ENCODE results near the gene SORCS1.

The SORCS1 gene

DNA sequence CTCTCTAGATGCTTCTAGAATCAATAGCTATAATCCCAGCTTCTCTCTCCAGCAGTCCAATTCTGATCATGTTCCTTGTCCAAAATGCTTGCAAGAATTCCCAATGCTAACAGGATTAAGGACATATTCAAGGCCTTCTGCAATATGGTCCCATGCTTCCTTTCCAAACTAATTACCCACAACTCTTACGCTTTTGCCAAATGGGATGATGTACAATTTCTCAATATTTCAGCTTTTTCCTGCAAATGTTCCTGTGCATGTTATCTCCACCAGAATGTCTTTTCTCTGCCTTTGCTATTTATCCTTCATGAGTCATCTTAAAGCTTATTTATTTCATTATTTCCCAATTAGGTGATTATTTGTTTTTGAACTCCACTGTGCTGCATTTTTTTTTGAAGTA lies 556.4 kb downstream of the SORCS1 start:
- H3K4me3 ChIP-seq (ENCODE audit: low read depth in 1 of 2, low read length in 2 of 2), result no peak overlapping the region
- no peaks in the 10 kb centered on the region for H3K9me3 ChIP-seq (ENCODE audit: control insufficient read depth in 1 of 2, low read length in 2 of 2)
- H3K36me3 ChIP-seq (ENCODE audit: control insufficient read depth in 1 of 2, insufficient read depth in 2 of 2, low read length in 2 of 2), result no peaks in the 10 kb centered on the region
- no peak overlapping the region for H3K9ac ChIP-seq (ENCODE audit: low read depth in 1 of 2, low read length in 2 of 2)
- H3K27ac ChIP-seq (ENCODE audit: low read depth, low read length), result no peak overlapping the region
- H3K27me3 ChIP-seq (ENCODE audit: control insufficient read depth in 1 of 2, insufficient read depth in 2 of 2, low read length in 2 of 2), result no peaks in the 10 kb centered on the region
- H3K4me1 ChIP-seq (ENCODE audit: control insufficient read depth in 1 of 2, insufficient read depth in 2 of 2, low read length in 2 of 2), result no peaks in the 10 kb centered on the region

DNA sequence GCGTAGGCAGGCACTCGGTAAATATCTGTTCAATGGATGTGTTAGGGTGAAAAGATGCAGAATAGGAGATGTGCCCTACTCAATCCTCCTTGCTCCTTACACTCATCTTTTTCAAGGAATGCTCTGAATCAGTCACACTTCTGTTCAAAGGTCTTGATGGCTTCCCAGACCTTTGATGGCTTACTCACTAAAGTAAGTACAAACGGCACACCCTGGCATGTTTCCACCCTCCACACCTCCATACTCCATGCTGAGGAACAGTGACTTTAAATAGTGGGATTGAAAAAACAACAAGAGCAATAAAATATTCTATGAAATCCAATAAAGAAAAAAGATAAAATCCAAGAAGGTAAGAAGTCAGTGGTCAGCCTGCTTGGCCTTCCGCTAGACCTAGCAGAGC lies 569.2 kb downstream of the SORCS1 start:
- H3K27me3 ChIP-seq (ENCODE audit: control insufficient read depth in 1 of 2, insufficient read depth in 2 of 2, low read length in 2 of 2), result no peaks in the 10 kb centered on the region
- no peak overlapping the region for H3K27ac ChIP-seq (ENCODE audit: low read depth, low read length)
- H3K9ac ChIP-seq (ENCODE audit: low read depth in 1 of 2, low read length in 2 of 2), result no peak overlapping the region
- no peak overlapping the region for H3K4me3 ChIP-seq (ENCODE audit: low read depth in 1 of 2, low read length in 2 of 2)
- no peaks in the 10 kb centered on the region for H3K36me3 ChIP-seq (ENCODE audit: control insufficient read depth in 1 of 2, insufficient read depth in 2 of 2, low read length in 2 of 2)
- no peaks in the 10 kb centered on the region for H3K4me1 ChIP-seq (ENCODE audit: control insufficient read depth in 1 of 2, insufficient read depth in 2 of 2, low read length in 2 of 2)
- H3K9me3 ChIP-seq (ENCODE audit: control insufficient read depth in 1 of 2, low read length in 2 of 2), result no peaks in the 10 kb centered on the region

DNA sequence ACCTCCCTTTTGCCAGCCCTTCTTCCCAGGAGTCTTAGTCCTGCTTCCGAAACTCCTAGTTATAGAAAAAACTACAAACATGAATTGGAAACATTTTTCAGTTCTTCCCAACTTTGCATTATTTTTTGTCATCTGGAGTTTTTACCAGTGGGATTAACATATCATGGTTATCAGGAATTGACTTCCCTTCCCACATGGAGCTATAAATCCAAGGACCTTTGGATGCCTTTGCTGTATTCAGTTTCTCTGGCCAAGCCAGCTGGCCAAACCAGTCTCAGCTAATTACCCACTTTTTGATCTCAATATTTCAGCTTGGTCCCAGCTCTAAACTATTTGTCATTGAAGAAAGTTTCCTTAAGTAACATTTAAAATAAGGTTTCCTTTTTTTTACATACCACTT lies 570.6 kb downstream of the SORCS1 start:
- H3K27ac ChIP-seq (ENCODE audit: low read depth, low read length), result no peak overlapping the region
- no peak overlapping the region for H3K9ac ChIP-seq (ENCODE audit: low read depth in 1 of 2, low read length in 2 of 2)
- H3K36me3 ChIP-seq (ENCODE audit: control insufficient read depth in 1 of 2, insufficient read depth in 2 of 2, low read length in 2 of 2), result no peaks in the 10 kb centered on the region
- H3K27me3 ChIP-seq (ENCODE audit: control insufficient read depth in 1 of 2, insufficient read depth in 2 of 2, low read length in 2 of 2), result no peaks in the 10 kb centered on the region
- H3K4me1 ChIP-seq (ENCODE audit: control insufficient read depth in 1 of 2, insufficient read depth in 2 of 2, low read length in 2 of 2), result no peaks in the 10 kb centered on the region
- no peak overlapping the region for H3K4me3 ChIP-seq (ENCODE audit: low read depth in 1 of 2, low read length in 2 of 2)
- H3K9me3 ChIP-seq (ENCODE audit: control insufficient read depth in 1 of 2, low read length in 2 of 2), result no peaks in the 10 kb centered on the region

DNA sequence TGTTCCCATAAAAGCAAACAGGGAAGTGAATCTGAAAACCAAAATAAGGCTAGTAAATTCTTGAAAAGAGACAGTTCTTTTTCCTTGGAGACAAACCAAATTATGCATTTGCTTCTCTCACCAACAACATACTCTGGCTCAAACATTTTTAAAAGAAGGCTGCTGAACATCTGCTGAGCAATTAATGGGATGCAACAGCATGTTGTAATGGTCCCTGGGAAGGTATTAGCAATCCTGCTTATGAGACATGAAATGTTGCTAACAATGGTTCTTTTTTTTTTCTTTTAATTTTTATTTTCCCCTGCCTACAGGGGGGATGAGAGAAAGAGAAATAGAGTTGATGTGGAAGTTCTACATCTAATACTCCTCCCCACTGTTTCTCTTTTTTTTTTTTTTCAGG lies 572.1 kb downstream of the SORCS1 start:
- Histone ChIP-seq H3K4me3 (ENCODE audit: low read depth in 1 of 2, low read length in 2 of 2) (no peak overlapping the region), H3K9me3 (ENCODE audit: control insufficient read depth in 1 of 2, low read length in 2 of 2) (no peaks in the 10 kb centered on the region), H3K36me3 (ENCODE audit: control insufficient read depth in 1 of 2, insufficient read depth in 2 of 2, low read length in 2 of 2) (no peaks in the 10 kb centered on the region), H3K27me3 (ENCODE audit: control insufficient read depth in 1 of 2, insufficient read depth in 2 of 2, low read length in 2 of 2) (no peaks in the 10 kb centered on the region), H3K4me1 (ENCODE audit: control insufficient read depth in 1 of 2, insufficient read depth in 2 of 2, low read length in 2 of 2) (no peaks in the 10 kb centered on the region), H3K27ac (ENCODE audit: low read depth, low read length) (no peak overlapping the region), H3K9ac (ENCODE audit: low read depth in 1 of 2, low read length in 2 of 2) (no peak overlapping the region)

DNA sequence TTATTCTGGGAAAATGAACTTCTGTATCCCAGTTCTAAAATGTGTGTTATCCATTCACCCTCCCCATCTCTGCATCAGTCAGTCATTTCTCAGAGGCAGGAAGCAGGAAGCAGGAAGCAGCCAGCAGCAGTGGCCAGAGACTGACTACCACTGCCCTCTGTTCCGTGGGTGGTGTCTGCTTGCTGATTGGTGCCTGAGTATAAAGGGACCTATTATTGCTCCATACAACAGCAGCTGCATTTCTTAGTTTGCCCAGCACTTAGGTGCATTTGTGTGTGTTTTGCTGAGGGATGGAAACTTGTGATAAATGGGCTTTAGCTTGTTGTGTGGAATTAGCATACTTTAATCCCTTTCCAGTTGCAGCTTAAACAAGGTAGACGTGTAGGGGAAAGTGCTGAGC lies 582.2 kb downstream of the SORCS1 start:
- no peak overlapping the region for H3K9ac ChIP-seq (ENCODE audit: low read depth in 1 of 2, low read length in 2 of 2)
- no peak overlapping the region for H3K27ac ChIP-seq (ENCODE audit: low read depth, low read length)
- no peaks in the 10 kb centered on the region for H3K27me3 ChIP-seq (ENCODE audit: control insufficient read depth in 1 of 2, insufficient read depth in 2 of 2, low read length in 2 of 2)
- H3K4me1 ChIP-seq (ENCODE audit: control insufficient read depth in 1 of 2, insufficient read depth in 2 of 2, low read length in 2 of 2), result no peaks in the 10 kb centered on the region
- no peak overlapping the region for H3K4me3 ChIP-seq (ENCODE audit: low read depth in 1 of 2, low read length in 2 of 2)
- no peaks in the 10 kb centered on the region for H3K9me3 ChIP-seq (ENCODE audit: control insufficient read depth in 1 of 2, low read length in 2 of 2)
- no peaks in the 10 kb centered on the region for H3K36me3 ChIP-seq (ENCODE audit: control insufficient read depth in 1 of 2, insufficient read depth in 2 of 2, low read length in 2 of 2)

DNA sequence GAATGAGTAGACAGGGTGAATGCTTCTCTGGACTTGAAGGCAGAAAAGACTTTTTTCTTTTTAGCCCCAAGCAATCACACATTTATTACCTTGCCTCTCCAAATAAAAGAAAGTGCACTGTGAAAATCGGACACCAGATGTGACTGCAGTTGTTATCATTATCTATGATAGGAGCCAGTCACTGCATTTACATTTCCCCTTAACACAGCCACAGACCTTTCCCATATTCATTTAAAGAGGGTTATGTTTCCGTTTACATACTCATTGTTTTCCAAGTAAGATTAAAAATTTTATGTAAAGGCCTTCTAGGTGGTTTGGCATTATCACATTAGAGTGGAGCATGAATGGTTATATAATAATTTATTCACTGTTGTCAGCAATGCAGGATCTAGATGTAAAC lies 586.8 kb downstream of the SORCS1 start:
- H3K27me3 ChIP-seq (ENCODE audit: control insufficient read depth in 1 of 2, insufficient read depth in 2 of 2, low read length in 2 of 2), result no peaks in the 10 kb centered on the region
- H3K9me3 ChIP-seq (ENCODE audit: control insufficient read depth in 1 of 2, low read length in 2 of 2), result no peaks in the 10 kb centered on the region

DNA sequence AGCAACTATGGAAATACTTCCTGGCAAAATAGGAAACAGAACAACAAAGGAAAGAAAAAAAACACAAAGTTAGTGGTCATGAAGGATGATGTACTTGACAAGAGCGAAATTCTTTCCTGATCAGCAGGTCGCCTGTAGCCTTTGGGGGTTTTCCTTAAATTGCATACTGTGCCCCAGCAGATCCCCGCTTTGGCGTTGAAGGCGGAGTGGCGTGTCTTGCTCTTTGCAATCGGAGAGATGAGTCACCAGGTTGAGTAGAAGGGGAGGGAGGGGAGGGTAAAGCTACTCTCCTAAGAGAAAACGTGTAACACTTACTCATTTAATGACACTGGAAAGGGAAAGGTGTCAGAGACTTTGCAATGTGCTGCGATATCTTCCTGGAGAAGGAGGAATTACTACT lies 587.2 kb downstream of the SORCS1 start:
- Histone ChIP-seq H3K9ac (ENCODE audit: low read depth in 1 of 2, low read length in 2 of 2) (no peak overlapping the region), H3K4me3 (ENCODE audit: low read depth in 1 of 2, low read length in 2 of 2) (no peak overlapping the region), H3K27me3 (ENCODE audit: control insufficient read depth in 1 of 2, insufficient read depth in 2 of 2, low read length in 2 of 2) (no peaks in the 10 kb centered on the region), H3K27ac (ENCODE audit: low read depth, low read length) (no peak overlapping the region), H3K36me3 (ENCODE audit: control insufficient read depth in 1 of 2, insufficient read depth in 2 of 2, low read length in 2 of 2) (no peaks in the 10 kb centered on the region), H3K9me3 (ENCODE audit: control insufficient read depth in 1 of 2, low read length in 2 of 2) (no peaks in the 10 kb centered on the region), H3K4me1 (ENCODE audit: control insufficient read depth in 1 of 2, insufficient read depth in 2 of 2, low read length in 2 of 2) (no peaks in the 10 kb centered on the region)

More for the DNA sequence above, 586.8 kb downstream of the SORCS1 start:
- Histone ChIP-seq H3K9ac (ENCODE audit: low read depth in 1 of 2, low read length in 2 of 2) (no peak overlapping the region), H3K27ac (ENCODE audit: low read depth, low read length) (no peak overlapping the region), H3K36me3 (ENCODE audit: control insufficient read depth in 1 of 2, insufficient read depth in 2 of 2, low read length in 2 of 2) (no peaks in the 10 kb centered on the region), H3K4me3 (ENCODE audit: low read depth in 1 of 2, low read length in 2 of 2) (no peak overlapping the region), H3K4me1 (ENCODE audit: control insufficient read depth in 1 of 2, insufficient read depth in 2 of 2, low read length in 2 of 2) (no peaks in the 10 kb centered on the region)

DNA sequence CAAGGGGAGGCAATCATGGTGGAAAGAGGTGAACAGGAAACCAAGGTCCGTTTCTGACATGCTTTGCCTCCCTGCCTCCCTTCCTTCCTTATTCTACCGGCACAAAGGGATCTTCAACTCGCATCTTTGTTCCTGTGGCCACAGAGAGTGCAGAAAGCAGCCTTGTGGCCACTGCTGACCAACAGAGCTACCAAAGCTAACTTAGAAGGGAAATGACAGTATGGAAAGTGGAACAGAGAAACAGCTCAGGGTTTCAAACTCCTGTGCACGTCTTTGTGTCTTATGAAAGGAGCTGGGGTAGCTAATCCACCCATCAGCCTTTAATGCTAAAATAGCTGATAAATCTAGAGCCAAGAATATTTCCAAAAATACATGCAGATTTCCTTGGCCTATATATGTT lies 588.0 kb downstream of the SORCS1 start:
- Histone ChIP-seq H3K9me3 (ENCODE audit: control insufficient read depth in 1 of 2, low read length in 2 of 2) (no peaks in the 10 kb centered on the region), H3K27ac (ENCODE audit: low read depth, low read length) (no peak overlapping the region), H3K36me3 (ENCODE audit: control insufficient read depth in 1 of 2, insufficient read depth in 2 of 2, low read length in 2 of 2) (no peaks in the 10 kb centered on the region), H3K27me3 (ENCODE audit: control insufficient read depth in 1 of 2, insufficient read depth in 2 of 2, low read length in 2 of 2) (no peaks in the 10 kb centered on the region), H3K4me3 (ENCODE audit: low read depth in 1 of 2, low read length in 2 of 2) (no peak overlapping the region), H3K9ac (ENCODE audit: low read depth in 1 of 2, low read length in 2 of 2) (no peak overlapping the region), H3K4me1 (ENCODE audit: control insufficient read depth in 1 of 2, insufficient read depth in 2 of 2, low read length in 2 of 2) (no peaks in the 10 kb centered on the region)

DNA sequence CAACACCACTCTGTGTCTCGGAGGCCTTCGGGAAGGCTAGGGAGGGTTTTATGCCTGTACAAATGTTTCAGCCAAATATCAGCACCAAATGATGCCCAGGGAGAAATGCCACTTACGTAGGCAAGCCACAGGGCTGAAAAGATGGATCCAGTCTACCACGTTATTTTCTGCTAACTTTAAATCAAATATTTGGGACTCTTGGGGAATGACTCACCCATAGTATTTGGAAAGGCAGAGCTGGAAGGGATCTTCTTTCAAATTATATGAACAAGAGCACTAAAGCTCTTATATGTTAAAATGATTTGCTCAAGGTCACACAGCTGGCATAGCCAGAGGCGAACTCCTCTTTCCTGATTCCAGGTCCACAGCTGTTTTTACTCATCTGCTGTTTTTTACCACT lies 591.4 kb downstream of the SORCS1 start:
- H3K4me3 ChIP-seq (ENCODE audit: low read depth in 1 of 2, low read length in 2 of 2), result no peak overlapping the region

DNA sequence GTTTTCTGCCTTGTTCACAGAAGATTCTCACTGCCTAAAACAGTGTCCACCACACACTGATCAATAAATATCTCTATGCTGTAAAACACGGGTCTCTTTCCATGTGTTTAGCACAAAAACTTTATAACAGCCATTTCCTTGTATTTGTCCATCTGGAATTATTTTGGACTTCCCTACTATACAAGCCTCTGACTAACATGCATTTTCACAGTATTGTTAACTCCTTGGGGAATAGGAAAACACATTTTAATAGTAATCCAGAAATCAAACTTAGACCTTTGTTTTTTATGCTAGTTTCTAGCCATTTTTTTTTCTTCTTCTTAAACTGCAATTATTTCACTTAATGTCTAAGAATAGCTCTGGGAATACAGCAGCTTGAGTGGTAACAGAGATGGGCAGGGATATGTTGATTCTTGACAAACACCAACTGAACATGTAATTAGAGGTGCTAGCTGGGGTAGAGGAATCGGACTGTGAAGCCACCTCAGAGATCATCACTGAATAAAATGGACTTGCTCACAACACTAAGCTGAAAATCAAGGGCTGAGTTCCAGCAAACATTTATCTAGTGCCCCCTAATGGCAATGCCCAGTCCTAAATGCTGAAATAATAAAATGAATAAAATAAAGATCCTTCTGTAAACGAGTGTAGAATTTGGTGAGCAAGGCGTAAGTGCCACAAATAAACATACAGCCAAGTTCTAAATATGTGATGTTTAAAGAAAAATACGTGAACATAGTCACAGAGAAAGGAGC lies 593.1 kb downstream of the SORCS1 start:
- H3K9ac ChIP-seq (ENCODE audit: low read depth in 1 of 2, low read length in 2 of 2), result no peak overlapping the region

More for the DNA sequence above, 591.4 kb downstream of the SORCS1 start:
- Histone ChIP-seq H3K27me3 (ENCODE audit: control insufficient read depth in 1 of 2, insufficient read depth in 2 of 2, low read length in 2 of 2) (no peaks in the 10 kb centered on the region), H3K4me1 (ENCODE audit: control insufficient read depth in 1 of 2, insufficient read depth in 2 of 2, low read length in 2 of 2) (no peaks in the 10 kb centered on the region), H3K27ac (ENCODE audit: low read depth, low read length) (no peak overlapping the region), H3K36me3 (ENCODE audit: control insufficient read depth in 1 of 2, insufficient read depth in 2 of 2, low read length in 2 of 2) (no peaks in the 10 kb centered on the region), H3K9me3 (ENCODE audit: control insufficient read depth in 1 of 2, low read length in 2 of 2) (no peaks in the 10 kb centered on the region), H3K9ac (ENCODE audit: low read depth in 1 of 2, low read length in 2 of 2) (no peak overlapping the region)

More for the DNA sequence above, 593.1 kb downstream of the SORCS1 start:
- Histone ChIP-seq H3K27ac (ENCODE audit: low read depth, low read length) (no peak overlapping the region), H3K36me3 (ENCODE audit: control insufficient read depth in 1 of 2, insufficient read depth in 2 of 2, low read length in 2 of 2) (no peaks in the 10 kb centered on the region), H3K4me1 (ENCODE audit: control insufficient read depth in 1 of 2, insufficient read depth in 2 of 2, low read length in 2 of 2) (no peaks in the 10 kb centered on the region), H3K9me3 (ENCODE audit: control insufficient read depth in 1 of 2, low read length in 2 of 2) (no peaks in the 10 kb centered on the region), H3K4me3 (ENCODE audit: low read depth in 1 of 2, low read length in 2 of 2) (no peak overlapping the region), H3K27me3 (ENCODE audit: control insufficient read depth in 1 of 2, insufficient read depth in 2 of 2, low read length in 2 of 2) (no peaks in the 10 kb centered on the region)
